T-helper 1 cell treated with Interleukin-12 subunit alpha and Interleukin-12 subunit beta and Interleukin-4 antibody, amounts not matched to agents 30 ng/mL and 1 ng/mL, for 36 hours (primary cell): Measurements from ENCODE around the gene TRPM8. TPM values are rescaled to one million over a fixed set of nuclear protein-coding genes. Genes with fewer than 3 reads are reported as not detected.

Experiments used
- intact Hi-C: fragments of 100-400 bp; cut with micrococcal nuclease; formaldehyde crosslinking; loops from one replicate; pipeline ENCODE4 v1.15.1; 2024
- total RNA-seq: library from RNA; stranded (reverse); gene quantifications from 2 replicates; pipeline ENCODE4 v1.2.3, GENCODE V29; 2022

TRPM8 gene
- total RNA-seq, 1 donor from 2014 or later, result not detected

DNA sequence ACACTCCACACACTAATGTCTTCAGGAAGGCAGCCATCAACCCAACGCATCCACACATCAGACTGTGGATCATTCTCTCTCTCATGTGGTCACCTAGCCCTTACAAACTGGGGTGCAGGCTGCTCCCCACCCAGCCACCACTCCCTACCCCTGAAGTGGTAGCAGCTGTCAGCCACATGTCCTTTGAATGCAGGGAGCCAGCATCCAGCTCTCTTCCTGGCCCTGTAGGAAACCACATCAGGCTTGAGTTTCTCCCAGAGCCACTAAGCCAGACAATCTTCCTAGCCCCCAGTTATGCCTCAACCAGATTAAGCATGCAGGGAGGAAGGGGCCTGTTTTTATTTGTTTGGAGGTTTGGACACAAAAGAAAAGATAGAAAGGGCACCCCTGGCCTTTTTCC is 80.5 kb downstream of the TRPM8 start:
- intact Hi-C loops, result loop anchor here (10.0 kb wide), 1 partner anchor 427 kb away; no protein-coding TSS in a partner anchor

DNA sequence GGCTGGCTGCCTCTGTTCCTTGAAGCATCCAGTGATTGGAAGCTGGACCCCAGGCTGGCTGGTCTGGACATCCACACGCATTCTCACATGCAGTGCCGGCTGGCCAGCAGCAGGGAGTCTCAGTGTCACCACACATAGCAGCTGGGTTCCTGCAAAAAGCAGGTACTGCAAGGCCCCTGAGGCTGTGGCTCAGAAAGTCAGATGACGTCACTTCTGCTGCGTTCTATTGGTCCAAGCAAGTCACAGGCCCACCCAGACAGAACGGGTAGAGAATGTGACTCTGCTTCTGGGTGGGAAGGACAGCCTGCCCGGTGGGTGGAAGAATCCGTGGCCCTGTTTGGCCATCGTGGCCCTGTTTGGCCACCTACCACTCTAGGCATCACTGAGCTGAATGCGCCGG is 82.0 kb downstream of the TRPM8 start:
- intact Hi-C loops, result loop anchor here (10.0 kb wide), 1 partner anchor 426 kb away; no protein-coding TSS in a partner anchor

DNA sequence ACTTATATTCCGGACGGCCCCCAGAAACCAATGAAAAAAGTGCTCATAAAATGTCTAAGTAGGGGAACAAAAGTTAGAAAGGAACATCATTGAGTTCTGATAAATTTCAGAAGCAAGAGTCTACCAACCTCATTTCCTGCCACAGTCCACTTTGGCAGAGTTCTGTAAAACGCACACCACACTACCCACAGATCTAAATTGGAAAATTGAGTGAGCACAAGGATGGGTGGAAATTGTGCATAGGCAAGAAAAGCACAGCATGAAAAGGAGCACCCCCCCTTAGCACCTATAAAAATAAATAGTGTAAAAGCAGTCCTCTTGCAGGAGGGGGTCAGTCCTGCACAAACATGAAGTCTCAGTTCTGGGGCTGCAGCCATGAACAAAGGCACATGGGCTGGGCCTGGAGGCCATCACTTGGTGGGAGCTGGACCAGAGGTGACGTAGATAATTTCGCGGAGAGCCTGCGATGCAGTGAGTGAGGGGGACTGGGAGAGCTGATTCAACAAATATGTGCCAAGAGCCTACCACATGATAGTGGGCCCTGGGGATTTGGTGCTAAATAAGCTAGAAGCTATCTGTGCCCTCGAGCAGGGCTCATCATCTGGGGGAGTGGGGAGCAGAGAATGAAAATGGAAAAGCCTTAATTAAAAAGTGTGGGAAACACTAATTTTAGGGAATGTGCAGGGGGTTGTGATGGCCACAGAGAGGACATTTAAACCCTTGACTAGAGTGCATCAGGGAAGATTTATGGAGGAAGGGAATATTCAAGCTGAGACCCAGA is 84.4 kb downstream of the TRPM8 start:
- intact Hi-C loops, result no loop called here

DNA sequence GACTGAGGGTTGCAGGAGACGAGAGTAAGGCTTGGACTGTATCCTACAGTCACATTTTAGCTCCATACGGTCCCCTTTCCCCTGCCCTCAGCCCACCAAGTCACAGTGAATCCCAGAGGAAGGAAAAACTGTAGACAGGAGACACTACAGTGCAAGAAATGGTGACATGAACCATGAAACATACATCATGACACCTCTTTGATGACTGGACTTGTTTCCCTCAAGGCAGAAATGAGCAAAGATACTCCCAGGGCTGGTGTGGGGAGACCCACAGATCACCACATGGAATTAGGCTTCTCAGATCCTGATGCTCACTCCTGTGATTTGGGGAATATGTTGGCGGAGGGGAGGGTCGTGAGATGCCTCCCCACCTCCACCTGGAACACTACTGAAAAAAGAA is 85.1 kb downstream of the TRPM8 start:
- intact Hi-C loops, result no loop called here

GRCh38 chr2:234003972-234004617 is 86.9 kb downstream of the TRPM8 start:
- intact Hi-C loops, result no loop called here

- intact Hi-C loops, result no loop called here
Observed at GRCh38 chr2:234005126-234005525, 88.0 kb downstream of the TRPM8 start.

DNA sequence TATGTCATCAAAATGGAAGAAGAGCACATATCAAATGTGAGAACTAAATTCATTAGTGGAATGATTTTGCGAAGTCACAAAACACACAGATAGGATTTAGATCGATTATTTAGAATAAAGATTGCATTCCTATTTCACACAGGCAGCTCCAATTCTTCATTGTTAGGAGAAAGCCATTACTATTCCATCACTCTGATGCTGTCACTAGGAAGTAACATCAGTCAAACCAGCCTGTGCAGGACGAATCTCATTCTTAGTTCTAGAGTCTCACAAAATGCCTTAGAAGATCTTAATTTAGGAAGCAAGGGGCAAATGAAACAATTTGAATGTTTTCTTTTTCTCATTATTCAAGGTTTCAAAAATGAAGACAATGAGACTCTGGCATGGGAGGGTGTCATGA is 89.3 kb downstream of the TRPM8 start:
- intact Hi-C loops, result no loop called here

GRCh38 chr2:234014427-234014826 is 97.3 kb downstream of the TRPM8 start:
- intact Hi-C loops, result no loop called here

DNA sequence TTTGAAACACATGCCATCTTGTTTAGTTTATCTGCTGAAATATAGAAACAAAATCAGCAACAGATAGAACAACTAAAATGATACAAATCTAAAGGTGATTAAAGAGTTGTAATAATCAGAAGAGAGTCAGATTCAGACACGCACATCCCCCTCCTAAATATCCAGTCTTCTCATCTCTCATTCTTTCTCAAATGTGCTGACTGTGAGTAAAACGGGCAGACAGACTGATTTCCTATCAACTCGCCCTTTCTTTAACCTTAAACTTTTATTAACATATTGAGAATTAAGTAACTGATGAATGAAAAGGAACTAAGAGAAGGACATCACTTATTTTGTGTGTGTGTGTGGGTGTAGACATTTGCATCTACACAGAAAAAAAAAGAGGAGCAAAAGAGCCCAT is 98.7 kb downstream of the TRPM8 start:
- intact Hi-C loops, result no loop called here

DNA sequence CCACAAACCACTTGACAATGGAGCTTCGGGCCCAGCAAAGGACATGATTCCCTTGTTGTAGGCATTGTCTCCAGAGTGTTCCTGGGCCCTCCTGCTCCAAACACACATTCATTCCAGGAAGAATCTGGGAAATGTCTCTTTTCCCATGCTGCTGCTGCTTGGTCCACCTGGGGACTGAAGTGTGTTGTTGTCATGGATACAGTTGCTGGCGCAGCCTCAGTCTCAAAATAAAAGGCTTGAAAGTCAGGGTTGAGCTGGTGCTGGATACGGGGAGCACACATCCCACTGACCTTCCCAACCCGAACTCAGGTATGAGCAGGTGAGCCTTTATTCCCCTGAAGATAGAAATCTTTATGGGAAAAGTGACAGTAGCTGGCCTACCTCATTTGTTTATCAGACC is 102.7 kb downstream of the TRPM8 start:
- intact Hi-C loops, result no loop called here

DNA sequence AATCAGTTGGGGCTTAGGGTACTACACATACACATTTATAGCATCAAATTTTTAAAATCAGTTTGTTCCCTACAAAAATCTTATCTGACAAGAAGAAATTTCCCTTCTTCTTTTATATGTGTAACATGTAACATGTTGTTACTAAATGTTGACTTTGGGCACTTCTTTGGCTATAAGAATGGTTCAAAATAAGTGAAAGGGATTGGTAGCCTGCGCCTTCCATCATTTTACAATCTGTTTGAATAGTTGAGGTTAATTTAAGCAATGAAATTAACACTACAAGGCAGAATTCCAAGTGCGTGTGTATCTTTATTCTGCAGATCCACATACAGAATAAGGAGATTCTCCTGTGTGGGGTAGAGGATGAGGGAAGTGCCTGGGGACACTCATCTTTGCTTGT is 103.2 kb downstream of the TRPM8 start:
- intact Hi-C loops, result no loop called here

DNA sequence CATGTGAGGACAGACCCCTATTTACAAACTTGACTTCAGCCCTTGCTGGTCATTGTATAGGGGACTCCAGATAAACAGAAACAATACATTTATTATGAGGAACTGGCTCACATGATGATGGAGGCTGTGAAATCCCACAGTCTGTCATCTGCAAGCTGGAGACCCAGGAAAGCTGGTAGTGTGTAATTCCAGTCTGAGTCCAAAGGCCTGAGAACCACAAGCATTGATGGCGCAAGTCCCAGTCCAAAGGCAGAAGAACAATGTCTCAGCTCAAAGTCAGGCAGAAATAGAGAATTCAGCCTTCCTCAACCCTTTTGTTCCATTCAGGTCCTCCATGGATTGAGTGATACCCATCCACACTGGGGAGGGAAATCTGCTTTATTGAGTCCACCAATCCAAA is 105.3 kb downstream of the TRPM8 start:
- intact Hi-C loops, result no loop called here

GRCh38 chr2:234024304-234024703 is 107.1 kb downstream of the TRPM8 start:
- intact Hi-C loops, result no loop called here

DNA sequence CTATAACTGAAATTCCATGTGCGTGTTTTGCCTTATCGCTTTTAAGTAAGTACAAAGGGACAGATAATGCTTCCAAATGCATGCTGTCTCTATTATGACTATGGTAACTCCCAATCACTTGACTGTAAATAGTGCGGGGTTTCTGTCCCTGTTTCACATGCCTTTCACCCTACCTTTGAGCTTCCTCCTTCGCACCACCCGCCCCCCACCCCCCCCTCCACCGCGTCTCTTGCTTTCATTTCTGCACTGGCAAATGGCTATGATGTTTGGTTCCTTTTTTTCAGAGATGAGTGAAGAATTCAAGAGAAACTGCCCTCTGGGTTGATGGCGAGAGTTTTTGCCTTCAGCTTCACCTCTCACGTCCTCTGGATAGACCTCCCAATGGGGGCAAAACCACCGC is 108.3 kb downstream of the TRPM8 start:
- intact Hi-C loops, result loop anchor here (1.0 kb wide), 1 partner anchor 35 kb away; no protein-coding TSS in a partner anchor

DNA sequence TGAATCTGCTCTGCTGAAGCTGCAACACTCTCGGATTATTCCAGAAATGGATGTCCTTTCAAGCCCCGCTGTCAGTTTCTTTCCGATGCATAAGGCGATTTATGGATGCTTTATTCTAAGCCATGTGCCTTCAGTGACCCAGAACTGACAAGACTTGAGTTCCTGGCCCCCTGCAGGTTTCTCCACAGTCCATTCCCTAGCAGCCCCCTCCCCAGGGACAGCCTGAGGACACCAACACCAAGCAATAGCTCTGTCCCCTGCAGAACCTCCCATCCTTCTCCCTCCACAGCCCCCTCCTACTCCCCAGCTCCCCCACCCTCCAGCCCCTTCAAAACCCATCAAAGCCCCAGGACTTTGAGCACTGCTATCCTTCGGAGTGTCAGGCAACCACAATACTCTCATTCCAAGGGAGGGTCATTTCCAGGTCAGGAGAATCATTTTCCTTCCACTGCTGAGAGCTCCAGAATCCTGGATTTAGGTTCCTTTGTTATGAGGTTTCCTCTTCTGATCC is 108.8 kb downstream of the TRPM8 start:
- intact Hi-C loops, result loop anchor here (1.0 kb wide), 1 partner anchor 36 kb away; no protein-coding TSS in a partner anchor

DNA sequence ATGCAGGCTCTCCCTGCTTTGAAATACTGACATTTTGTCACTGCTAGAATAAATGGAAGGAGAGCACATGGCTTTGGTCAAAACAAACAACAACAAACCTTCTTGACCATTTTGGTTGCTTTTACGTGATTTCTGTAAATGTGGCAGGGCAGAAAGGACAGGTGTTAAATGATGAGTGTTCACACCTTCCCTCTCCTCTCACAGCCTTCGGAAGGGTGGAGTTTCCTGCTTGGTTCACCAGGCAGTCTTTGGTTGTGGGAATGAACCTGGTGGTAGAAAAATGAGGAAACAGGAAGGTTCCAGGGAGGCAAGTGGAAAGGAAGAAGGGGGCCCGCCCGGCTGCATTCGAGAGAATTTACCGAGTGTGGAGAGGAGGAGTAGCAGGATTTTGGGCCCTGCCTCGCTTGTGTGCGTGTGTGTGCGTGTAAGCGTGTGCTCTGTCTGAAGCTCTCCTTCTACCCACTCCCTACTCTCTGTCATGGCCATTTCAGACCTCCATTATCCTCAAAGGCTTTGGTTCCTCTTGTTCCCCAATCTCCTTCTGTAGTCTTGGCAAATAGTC is 109.6 kb downstream of the TRPM8 start:
- intact Hi-C loops, result no loop called here

DNA sequence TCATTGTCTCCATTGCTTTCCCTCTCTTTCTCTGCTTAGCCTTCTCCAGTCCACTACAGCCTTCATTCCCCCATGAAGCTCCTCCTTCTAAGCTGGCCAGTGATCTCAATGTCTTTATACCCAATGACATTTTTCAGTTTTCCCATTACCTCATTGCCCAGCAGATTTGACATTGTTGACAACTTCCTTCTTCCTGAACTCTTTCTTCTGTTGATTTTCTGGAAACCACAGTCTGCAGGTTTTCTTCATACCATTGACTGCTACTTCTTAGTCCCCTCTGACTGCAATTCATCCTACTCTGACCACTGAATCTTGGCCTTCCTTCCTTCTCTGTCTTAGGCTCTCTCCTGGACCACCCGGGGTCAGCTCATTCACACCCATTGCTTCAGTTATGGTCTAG is 110.5 kb downstream of the TRPM8 start:
- intact Hi-C loops, result no loop called here

GRCh38 chr2:234029150-234029733 is 112.1 kb downstream of the TRPM8 start:
- intact Hi-C loops, result no loop called here

GRCh38 chr2:234031207-234031606 is 114.0 kb downstream of the TRPM8 start:
- intact Hi-C loops, result loop anchor here (5.0 kb wide), 1 partner anchor 106 kb away; no protein-coding TSS in a partner anchor

GRCh38 chr2:234032279-234032856 is 115.2 kb downstream of the TRPM8 start:
- intact Hi-C loops, result loop anchor here (1.0 to 5.0 kb wide), 8 partner anchors 42 to 468 kb away; partner anchors contain the start of gene HJURP

GRCh38 chr2:234033174-234033573 is 116.0 kb downstream of the TRPM8 start:
- intact Hi-C loops, result loop anchor here (2.0 to 5.0 kb wide), 4 partner anchors 56 to 468 kb away; partner anchors contain the start of gene HJURP
